ENCODE measurements around the gene CFAP77. TPM values are rescaled to one million over a fixed set of nuclear protein-coding genes. Genes with fewer than 3 reads are reported as not detected.

The CFAP77 gene
- total RNA-seq, 3 donors from 2014 or later: not detected

GRCh38 chr9:132554755-132555154 is 144.7 kb downstream of the CFAP77 start:
- Histone ChIP-seq H3K36me3 (no peaks in the 10 kb centered on the region), H3K27ac (no peak overlapping the region), H3K4me1 (no peaks in the 10 kb centered on the region), H3K9me3 (no peaks in the 10 kb centered on the region), H3K27me3 (peaks cover 0 to 13% of the 10 kb centered on the region in 2 donors), H3K4me3 (no peak overlapping the region)
- TF ChIP-seq CTCF (IDR thresholded peaks at IDR 0.05): no peak
- TF ChIP-seq POLR2AphosphoS5 (IDR thresholded peaks at IDR 0.05): no peak
- TF ChIP-seq POLR2A (IDR thresholded peaks at IDR 0.05): no peak
- DNase-seq (ENCODE audit: low spot score in 2 of 2): no peak
- intact Hi-C loops (cut with DNase I; ENCODE audit: low total_unique reads): loop anchor here (5.0 kb wide), 1 partner anchor 767 kb away; no protein-coding TSS in a partner anchor

- Histone ChIP-seq H3K27ac (no peak overlapping the region), H3K27me3 (peaks cover 0 to 13% of the 10 kb centered on the region in 2 donors), H3K36me3 (no peaks in the 10 kb centered on the region), H3K4me1 (no peaks in the 10 kb centered on the region), H3K4me3 (no peak overlapping the region), H3K9me3 (no peaks in the 10 kb centered on the region)
- TF ChIP-seq CTCF (IDR thresholded peaks at IDR 0.05) (no peak), POLR2A (IDR thresholded peaks at IDR 0.05) (no peak), POLR2AphosphoS5 (IDR thresholded peaks at IDR 0.05) (no peak)
- intact Hi-C loops (cut with DNase I; ENCODE audit: low total_unique reads): no loop called here
- DNase-seq (ENCODE audit: low spot score in 2 of 2): no peak
Measured at GRCh38 chr9:132555528-132555927, 145.5 kb downstream of the CFAP77 start.

GRCh38 chr9:132556235-132556634 is 146.2 kb downstream of the CFAP77 start:
- Histone ChIP-seq H3K27ac (no peak overlapping the region), H3K36me3 (no peaks in the 10 kb centered on the region), H3K4me1 (no peaks in the 10 kb centered on the region), H3K9me3 (no peaks in the 10 kb centered on the region), H3K4me3 (no peak overlapping the region), H3K27me3 (peaks cover 0 to 13% of the 10 kb centered on the region in 2 donors)
- no peak for DNase-seq (ENCODE audit: low spot score in 2 of 2)
- no peak for TF ChIP-seq POLR2AphosphoS5 (IDR thresholded peaks at IDR 0.05)
- no peak for TF ChIP-seq POLR2A (IDR thresholded peaks at IDR 0.05)
- no peak for TF ChIP-seq CTCF (IDR thresholded peaks at IDR 0.05)
- intact Hi-C loops (cut with DNase I; ENCODE audit: low total_unique reads): no loop called here

- no peak for TF ChIP-seq CTCF (IDR thresholded peaks at IDR 0.05)
- no peak for TF ChIP-seq POLR2A (IDR thresholded peaks at IDR 0.05)
- intact Hi-C loops (cut with DNase I; ENCODE audit: low total_unique reads): no loop called here
- DNase-seq (ENCODE audit: low spot score in 2 of 2): no peak
Measured at GRCh38 chr9:132556714-132557113, 146.7 kb downstream of the CFAP77 start.

GRCh38 chr9:132557159-132557558 is 147.1 kb downstream of the CFAP77 start:
- no peak for DNase-seq (ENCODE audit: low spot score in 2 of 2)
- H3K36me3 ChIP-seq: no peaks in the 10 kb centered on the region
- TF ChIP-seq POLR2A (IDR thresholded peaks at IDR 0.05) (no peak), CTCF (IDR thresholded peaks at IDR 0.05) (no peak), POLR2AphosphoS5 (IDR thresholded peaks at IDR 0.05) (no peak)
- no peaks in the 10 kb centered on the region for H3K4me1 ChIP-seq
- peaks cover 0 to 13% of the 10 kb centered on the region in 2 donors for H3K27me3 ChIP-seq
- H3K27ac ChIP-seq: no peak overlapping the region
- intact Hi-C loops (cut with DNase I; ENCODE audit: low total_unique reads): no loop called here
- H3K9me3 ChIP-seq: no peaks in the 10 kb centered on the region
- H3K4me3 ChIP-seq: no peak overlapping the region

More at GRCh38 chr9:132556714-132557113, 146.7 kb downstream of the CFAP77 start:
- Histone ChIP-seq H3K36me3 (no peaks in the 10 kb centered on the region), H3K4me1 (no peaks in the 10 kb centered on the region), H3K27ac (no peak overlapping the region), H3K27me3 (peaks cover 0 to 13% of the 10 kb centered on the region in 2 donors), H3K4me3 (no peak overlapping the region), H3K9me3 (no peaks in the 10 kb centered on the region)

Data from breast epithelium (tissue), 4 donors.